Measurements from ENCODE around the gene RGS7. TPM values are rescaled to one million over a fixed set of nuclear protein-coding genes. Genes with fewer than 3 reads are reported as not detected.

Gene RGS7
- total RNA-seq, 1 experiment from 2014 or later, result 1.5 TPM

DNA sequence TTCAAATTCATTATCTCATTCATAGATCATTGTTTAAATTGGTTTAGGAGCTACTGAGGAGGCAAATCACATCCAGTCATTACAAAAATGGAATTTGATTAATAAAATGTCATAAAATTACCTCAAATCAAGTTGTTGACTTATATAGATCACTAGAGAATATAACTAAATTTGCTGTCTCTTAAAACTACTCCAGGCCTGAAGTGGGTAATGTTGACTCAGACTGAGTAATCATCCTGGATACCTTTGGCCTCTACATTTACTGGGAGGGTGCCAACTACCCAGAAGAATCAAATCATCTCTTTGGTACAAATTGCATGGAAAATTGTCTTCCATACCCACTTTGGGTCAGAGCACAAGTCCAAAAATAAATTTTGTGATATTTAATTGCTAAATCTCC lies 553.9 kb downstream of the RGS7 start:
- no peaks in the 10 kb centered on the region for H3K4me1 ChIP-seq (ENCODE audit: insufficient read depth, low read length)
- H3K4me2 ChIP-seq (ENCODE audit: insufficient read depth, insufficient read length, low read length), result no peak overlapping the region

More for the DNA sequence above, 553.9 kb downstream of the RGS7 start:
- Histone ChIP-seq H2AFZ (ENCODE audit: low read length) (no peak overlapping the region), H2AK5ac (ENCODE audit: insufficient read length, low read length) (no peak overlapping the region), H3K79me2 (ENCODE audit: insufficient read depth, low read length) (no peaks in the 10 kb centered on the region), H2BK5ac (ENCODE audit: insufficient read length, low read length) (no peak overlapping the region), H2BK15ac (ENCODE audit: low read depth, low read length) (no peak overlapping the region), H2BK120ac (ENCODE audit: low read depth, low read length, poor library complexity, severe bottlenecking) (no peak overlapping the region), H4K8ac (replicated peaks; ENCODE audit: insufficient read length, low read depth, low read length) (no peak overlapping the region), H3K27me3 (ENCODE audit: insufficient read depth, low read length) (no peaks in the 10 kb centered on the region), H4K20me1 (ENCODE audit: control insufficient read depth, insufficient read depth, insufficient read length) (no peaks in the 10 kb centered on the region), H3K56ac (ENCODE audit: insufficient read length, low read depth, low read length) (no peak overlapping the region), H4K91ac (ENCODE audit: insufficient read length, low read depth, low read length) (no peak overlapping the region), H3K18ac (ENCODE audit: insufficient read length, low read depth, low read length) (no peak overlapping the region), H3K4ac (ENCODE audit: low read depth, low read length) (no peak overlapping the region), H3K27ac (ENCODE audit: insufficient read length, low read depth, low read length) (no peak overlapping the region), H2BK12ac (ENCODE audit: insufficient read length, low read depth, low read length) (no peak overlapping the region), H3K23me2 (ENCODE audit: insufficient read length, low read depth, low read length, poor library complexity, severe bottlenecking) (no peaks in the 10 kb centered on the region), H2BK20ac (ENCODE audit: low read depth, low read length, poor library complexity, severe bottlenecking) (no peak overlapping the region), H3T11ph (ENCODE audit: low read length) (no peak overlapping the region), H3K9me3 (ENCODE audit: control insufficient read depth, low read depth, low read length) (no peaks in the 10 kb centered on the region), H3K9ac (ENCODE audit: extremely low read depth, insufficient read length, low read length) (no peak overlapping the region), H4K5ac (ENCODE audit: insufficient read length, low read depth, low read length) (no peak overlapping the region), H3K14ac (ENCODE audit: insufficient read depth, low read length) (no peak overlapping the region), H3K23ac (ENCODE audit: insufficient read length, low read depth, low read length) (no peak overlapping the region), H3K79me1 (ENCODE audit: insufficient read depth, low read depth, low read length, poor library complexity, severe bottlenecking) (no peaks in the 10 kb centered on the region)
- Mint-ChIP-seq H3K9me3 (no peaks in the 10 kb centered on the region), H3K27ac (no peak overlapping the region), H3K36me3 (ENCODE audit: insufficient read depth in 1 of 3, low read depth in 3 of 3) (no peaks in the 10 kb centered on the region), H3K27me3 (ENCODE audit: low read depth) (no peaks in the 10 kb centered on the region), H3K4me1 (no peaks in the 10 kb centered on the region), H3K4me3 (no peak overlapping the region)
- TF ChIP-seq, protein P1, sequence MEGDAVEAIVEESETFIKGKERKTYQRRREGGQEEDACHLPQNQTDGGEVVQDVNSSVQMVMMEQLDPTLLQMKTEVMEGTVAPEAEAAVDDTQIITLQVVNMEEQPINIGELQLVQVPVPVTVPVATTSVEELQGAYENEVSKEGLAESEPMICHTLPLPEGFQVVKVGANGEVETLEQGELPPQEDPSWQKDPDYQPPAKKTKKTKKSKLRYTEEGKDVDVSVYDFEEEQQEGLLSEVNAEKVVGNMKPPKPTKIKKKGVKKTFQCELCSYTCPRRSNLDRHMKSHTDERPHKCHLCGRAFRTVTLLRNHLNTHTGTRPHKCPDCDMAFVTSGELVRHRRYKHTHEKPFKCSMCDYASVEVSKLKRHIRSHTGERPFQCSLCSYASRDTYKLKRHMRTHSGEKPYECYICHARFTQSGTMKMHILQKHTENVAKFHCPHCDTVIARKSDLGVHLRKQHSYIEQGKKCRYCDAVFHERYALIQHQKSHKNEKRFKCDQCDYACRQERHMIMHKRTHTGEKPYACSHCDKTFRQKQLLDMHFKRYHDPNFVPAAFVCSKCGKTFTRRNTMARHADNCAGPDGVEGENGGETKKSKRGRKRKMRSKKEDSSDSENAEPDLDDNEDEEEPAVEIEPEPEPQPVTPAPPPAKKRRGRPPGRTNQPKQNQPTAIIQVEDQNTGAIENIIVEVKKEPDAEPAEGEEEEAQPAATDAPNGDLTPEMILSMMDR (conservative IDR thresholded peaks at IDR 0.05), result no peak
- DNase-seq, result no peak
